Astrocyte (in vitro differentiated cells and primary cell): Measurements from ENCODE around the gene KLK13. TPM values are rescaled to one million over a fixed set of nuclear protein-coding genes. Genes with fewer than 3 reads are reported as not detected.

Experiments used
- DNase-seq: peaks from one replicate; pipeline ENCODE4 v3.0.0-alpha.2; 2010; ENCODE audit warnings: low read depth
- FAIRE-seq: peaks from 2 replicates; lab custom pipeline; 2011; peaks lifted over from hg19 to GRCh38; lab: Jason Lieb, UNC
- H2AFZ ChIP-seq: 2 replicates; pipeline ENCODE4 v1.6.0; 2012; ENCODE audit warnings: low read depth, low read length, inconsistent platforms
- H3K27ac ChIP-seq: 2 replicates; pipeline ENCODE4 v1.5.1; 2011; ENCODE audit warnings: low read depth, low read length, inconsistent platforms
- H3K27me3 ChIP-seq: 2 replicates; pipeline ENCODE4 v1.6.0; 2011; ENCODE audit warnings: low read length, inconsistent platforms; ENCODE audit not compliant: insufficient read depth
- H3K36me3 ChIP-seq: 2 replicates; pipeline ENCODE4 v1.5.1; 2011; ENCODE audit warnings: low read length, inconsistent platforms; ENCODE audit not compliant: insufficient read depth
- H3K4me1 ChIP-seq: 2 replicates; pipeline ENCODE4 v1.5.1; 2011; ENCODE audit warnings: low read length, inconsistent platforms; ENCODE audit not compliant: insufficient read depth
- H3K4me2 ChIP-seq: 2 replicates; pipeline ENCODE4 v1.6.0; 2012; ENCODE audit warnings: low read length, inconsistent platforms
- H3K4me3 ChIP-seq: 2 replicates; pipeline ENCODE4 v1.5.1; 2011; ENCODE audit warnings: low read depth, mild to moderate bottlenecking, low read length, inconsistent platforms; ENCODE audit not compliant: insufficient read depth
- H3K79me2 ChIP-seq: 2 replicates; pipeline ENCODE4 v1.6.0; 2012; ENCODE audit warnings: mild to moderate bottlenecking, low read length, inconsistent platforms; ENCODE audit not compliant: insufficient read depth
- H3K9ac ChIP-seq: 2 replicates; pipeline ENCODE4 v1.6.0; 2012; ENCODE audit warnings: mild to moderate bottlenecking, low read length, inconsistent platforms
- H3K9me3 ChIP-seq: 2 replicates; pipeline ENCODE4 v1.5.1; 2012; ENCODE audit warnings: low read depth, mild to moderate bottlenecking, low read length, inconsistent platforms; ENCODE audit not compliant: insufficient read depth
- H4K20me1 ChIP-seq: 2 replicates; pipeline ENCODE4 v1.6.0; 2012; ENCODE audit warnings: low read length, inconsistent platforms; ENCODE audit not compliant: insufficient read depth
- H3K27ac Mint-ChIP-seq: one replicate; pipeline ENCODE4 v1.8.0; 2021; ENCODE audit warnings: mild to moderate bottlenecking, mixed read lengths; ENCODE audit not compliant: unreplicated experiment
- H3K27me3 Mint-ChIP-seq: one replicate; pipeline ENCODE4 v1.8.0; 2021; ENCODE audit warnings: low read depth, mixed read lengths; ENCODE audit not compliant: unreplicated experiment
- H3K36me3 Mint-ChIP-seq: one replicate; pipeline ENCODE4 v1.8.0; 2021; ENCODE audit warnings: low read depth, mixed read lengths; ENCODE audit not compliant: unreplicated experiment
- H3K4me1 Mint-ChIP-seq: one replicate; pipeline ENCODE4 v1.8.0; 2021; ENCODE audit warnings: low read depth, mixed read lengths; ENCODE audit not compliant: unreplicated experiment
- H3K4me3 Mint-ChIP-seq: one replicate; pipeline ENCODE4 v1.8.0; 2021; ENCODE audit warnings: mild to moderate bottlenecking, moderate library complexity, mixed read lengths; ENCODE audit not compliant: unreplicated experiment
- H3K9me3 Mint-ChIP-seq: one replicate; pipeline ENCODE4 v1.8.0; 2021; ENCODE audit warnings: mild to moderate bottlenecking, mixed read lengths; ENCODE audit not compliant: unreplicated experiment
- EZH2 ChIP-seq: IDR thresholded peaks from 2 replicates; pipeline ENCODE4 v1.6.1; 2012; ENCODE audit warnings: mild to moderate bottlenecking, low read length, inconsistent platforms; ENCODE audit not compliant: insufficient read depth
- total RNA-seq: library from RNA; stranded (reverse); gene quantifications from 2 replicates; pipeline ENCODE4 v1.2.1, GENCODE V29; 2021
- TF ChIP-seq, protein P1 (sequence below): IDR thresholded peaks from 2 replicates; pipeline ENCODE4 v1.5.1; 2011; ENCODE audit warnings: low read depth, mild to moderate bottlenecking, inconsistent platforms, low read length, moderate library complexity; ENCODE audit not compliant: insufficient read depth

The KLK13 gene
- total RNA-seq, 1 donor from 2014 or later, result 0.32 TPM

DNA sequence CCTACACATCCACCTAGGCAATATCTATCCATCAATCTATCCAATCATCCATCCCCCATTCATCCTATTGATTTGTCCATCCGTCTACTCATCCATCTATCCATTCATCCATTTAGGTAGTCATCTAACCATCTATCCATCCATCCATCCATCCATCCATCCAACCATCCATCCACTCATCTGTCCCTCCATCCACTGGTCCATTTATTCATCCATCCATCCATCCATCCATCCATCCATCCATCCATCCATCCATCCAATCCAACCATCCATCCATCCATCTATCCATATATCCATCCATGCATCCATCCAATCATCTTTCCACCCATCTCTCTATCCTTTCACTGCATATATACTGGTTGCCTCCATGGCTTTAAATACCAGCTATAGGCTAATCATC is 3.9 kb downstream of the KLK13 start:
- DNase-seq (no peak), FAIRE-seq (no peak)
- no peaks in the 10 kb centered on the region for H3K36me3 ChIP-seq
- no peaks in the 10 kb centered on the region for H3K4me1 ChIP-seq
- Mint-ChIP-seq H3K27me3 (peaks cover 25% of the 10 kb centered on the region), H3K36me3 (no peaks in the 10 kb centered on the region), H3K4me1 (no peaks in the 10 kb centered on the region), H3K4me3 (no peak overlapping the region), H3K27ac (no peak overlapping the region), H3K9me3 (peaks cover 7% of the 10 kb centered on the region)
- H3K9me3 ChIP-seq, result no peaks in the 10 kb centered on the region
- H4K20me1 ChIP-seq, result no peaks in the 10 kb centered on the region
- H2AFZ ChIP-seq, result no peak overlapping the region
- TF ChIP-seq EZH2, result no peak
- TF ChIP-seq, protein P1, sequence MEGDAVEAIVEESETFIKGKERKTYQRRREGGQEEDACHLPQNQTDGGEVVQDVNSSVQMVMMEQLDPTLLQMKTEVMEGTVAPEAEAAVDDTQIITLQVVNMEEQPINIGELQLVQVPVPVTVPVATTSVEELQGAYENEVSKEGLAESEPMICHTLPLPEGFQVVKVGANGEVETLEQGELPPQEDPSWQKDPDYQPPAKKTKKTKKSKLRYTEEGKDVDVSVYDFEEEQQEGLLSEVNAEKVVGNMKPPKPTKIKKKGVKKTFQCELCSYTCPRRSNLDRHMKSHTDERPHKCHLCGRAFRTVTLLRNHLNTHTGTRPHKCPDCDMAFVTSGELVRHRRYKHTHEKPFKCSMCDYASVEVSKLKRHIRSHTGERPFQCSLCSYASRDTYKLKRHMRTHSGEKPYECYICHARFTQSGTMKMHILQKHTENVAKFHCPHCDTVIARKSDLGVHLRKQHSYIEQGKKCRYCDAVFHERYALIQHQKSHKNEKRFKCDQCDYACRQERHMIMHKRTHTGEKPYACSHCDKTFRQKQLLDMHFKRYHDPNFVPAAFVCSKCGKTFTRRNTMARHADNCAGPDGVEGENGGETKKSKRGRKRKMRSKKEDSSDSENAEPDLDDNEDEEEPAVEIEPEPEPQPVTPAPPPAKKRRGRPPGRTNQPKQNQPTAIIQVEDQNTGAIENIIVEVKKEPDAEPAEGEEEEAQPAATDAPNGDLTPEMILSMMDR, result no peak
- no peak overlapping the region for H3K4me2 ChIP-seq
- H3K79me2 ChIP-seq, result no peaks in the 10 kb centered on the region
- no peak overlapping the region for H3K27ac ChIP-seq
- H3K4me3 ChIP-seq, result no peak overlapping the region
- H3K27me3 ChIP-seq, result no peaks in the 10 kb centered on the region
- no peak overlapping the region for H3K9ac ChIP-seq

DNA sequence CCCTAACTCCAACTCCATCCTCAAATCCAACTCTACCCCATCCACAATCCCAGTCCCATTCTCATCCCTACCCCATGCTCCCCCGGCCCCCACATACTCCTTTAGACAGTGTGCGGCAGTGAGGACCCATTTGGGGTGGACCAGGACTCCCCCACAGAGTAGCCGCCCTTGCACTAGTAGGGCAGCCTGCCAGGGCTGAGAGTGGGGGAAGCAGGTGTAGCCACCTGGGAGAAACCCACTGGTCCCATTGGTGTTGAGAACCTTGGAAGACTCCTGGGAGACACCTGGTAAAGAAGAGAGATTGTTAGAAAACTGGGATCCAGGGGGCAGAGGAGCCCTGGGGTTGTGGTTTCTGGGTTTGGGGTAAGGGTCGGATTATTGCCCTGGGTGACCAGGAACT is 4.6 kb downstream of the KLK13 start:
- no peaks in the 10 kb centered on the region for H3K4me1 Mint-ChIP-seq
- H3K27me3 ChIP-seq, result no peaks in the 10 kb centered on the region
- H4K20me1 ChIP-seq, result no peaks in the 10 kb centered on the region
- H3K4me1 ChIP-seq, result no peaks in the 10 kb centered on the region
- H3K9me3 ChIP-seq, result no peaks in the 10 kb centered on the region
- peaks cover 23% of the 10 kb centered on the region for H3K27me3 Mint-ChIP-seq
- H3K9ac ChIP-seq, result no peak overlapping the region
- no peaks in the 10 kb centered on the region for H3K36me3 ChIP-seq
- no peak overlapping the region for H2AFZ ChIP-seq
- TF ChIP-seq, protein P1, result no peak
- TF ChIP-seq EZH2, result no peak
- H3K27ac Mint-ChIP-seq, result no peak overlapping the region
- H3K36me3 Mint-ChIP-seq, result no peaks in the 10 kb centered on the region
- H3K9me3 Mint-ChIP-seq, result peaks cover 8% of the 10 kb centered on the region
- H3K4me3 ChIP-seq, result no peak overlapping the region
- FAIRE-seq (no peak), DNase-seq (no peak)
- H3K79me2 ChIP-seq, result no peaks in the 10 kb centered on the region
- no peak overlapping the region for H3K4me2 ChIP-seq
- no peak overlapping the region for H3K27ac ChIP-seq
- no peak overlapping the region for H3K4me3 Mint-ChIP-seq

DNA sequence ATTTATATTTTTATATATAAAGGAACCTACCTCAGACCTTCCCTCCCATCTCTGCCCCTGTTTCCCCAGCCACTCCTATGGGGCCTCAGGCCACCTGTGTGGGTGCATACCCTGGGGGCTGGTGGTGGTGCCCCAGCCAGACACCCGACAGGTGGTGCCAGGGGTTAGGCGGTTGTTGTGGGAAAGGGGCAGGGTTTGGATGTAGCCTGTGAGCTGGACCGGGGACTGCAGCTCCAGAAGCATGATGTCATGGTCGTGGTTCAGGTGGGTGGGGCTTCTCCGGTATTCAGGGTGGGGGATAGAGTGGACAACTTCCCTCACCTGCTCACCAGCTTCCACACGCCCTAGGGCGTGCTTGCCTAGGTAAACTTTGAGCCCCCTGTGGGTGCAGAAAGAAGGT is 5.2 kb downstream of the KLK13 start:
- Mint-ChIP-seq H3K27me3 (peaks cover 26% of the 10 kb centered on the region), H3K9me3 (peaks cover 8% of the 10 kb centered on the region), H3K4me3 (no peak overlapping the region), H3K36me3 (no peaks in the 10 kb centered on the region), H3K4me1 (no peaks in the 10 kb centered on the region), H3K27ac (no peak overlapping the region)
- Histone ChIP-seq H3K27me3 (no peaks in the 10 kb centered on the region), H2AFZ (no peak overlapping the region), H3K27ac (no peak overlapping the region), H3K4me1 (no peaks in the 10 kb centered on the region), H3K79me2 (no peaks in the 10 kb centered on the region), H3K36me3 (no peaks in the 10 kb centered on the region), H3K4me2 (no peak overlapping the region), H4K20me1 (no peaks in the 10 kb centered on the region), H3K4me3 (no peak overlapping the region), H3K9ac (no peak overlapping the region), H3K9me3 (no peaks in the 10 kb centered on the region)
- DNase-seq (no peak), FAIRE-seq (no peak)
- no peak for TF ChIP-seq EZH2
- TF ChIP-seq, protein P1, result no peak
